Stimulated activated CD4-positive, alpha-beta T cell treated with anti-CD3 and anti-CD28 coated beads, Interleukin-15, amount 100 ng/mL, for 24 hours (primary cell): ENCODE data around the gene RIPOR2.

Source experiments
- DNase-seq: peaks from one replicate; pipeline ENCODE4 v3.0.0-alpha.2; 2020

Gene RIPOR2

GRCh38 chr6:24874776-24875533 lies 60.8 kb downstream of the RIPOR2 start:
- no peak for DNase-seq

GRCh38 chr6:24874128-24874527 lies 61.6 kb downstream of the RIPOR2 start:
- no peak for DNase-seq

- DNase-seq: no peak
Measured at GRCh38 chr6:24872779-24873178, 63.0 kb downstream of the RIPOR2 start.

GRCh38 chr6:24868765-24869164 lies 67.0 kb downstream of the RIPOR2 start:
- no peak for DNase-seq

GRCh38 chr6:24867104-24867703 lies 68.6 kb downstream of the RIPOR2 start:
- no peak for DNase-seq

- no peak for DNase-seq
Measured at GRCh38 chr6:24865161-24865560, 70.6 kb downstream of the RIPOR2 start.

GRCh38 chr6:24864343-24864742 lies 71.4 kb downstream of the RIPOR2 start:
- DNase-seq: no peak

GRCh38 chr6:24861934-24862333 lies 73.8 kb downstream of the RIPOR2 start:
- no peak for DNase-seq

GRCh38 chr6:24859608-24860200 lies 76.1 kb downstream of the RIPOR2 start:
- no peak for DNase-seq

- DNase-seq: peak; percentile 39
Measured at GRCh38 chr6:24859132-24859531, 76.6 kb downstream of the RIPOR2 start.

- no peak for DNase-seq
Measured at GRCh38 chr6:24858177-24858653, 77.5 kb downstream of the RIPOR2 start.

- DNase-seq: no peak
Measured at GRCh38 chr6:24856901-24857670, 78.7 kb downstream of the RIPOR2 start.

- no peak for DNase-seq
Measured at GRCh38 chr6:24856246-24856599, 79.5 kb downstream of the RIPOR2 start.

GRCh38 chr6:24855395-24856245 lies 80.1 kb downstream of the RIPOR2 start:
- DNase-seq: peak; percentile 71

- no peak for DNase-seq
Measured at GRCh38 chr6:24854077-24854666, 81.6 kb downstream of the RIPOR2 start.

- no peak for DNase-seq
Measured at GRCh38 chr6:24851086-24851485, 84.7 kb downstream of the RIPOR2 start.

- DNase-seq: no peak
Measured at GRCh38 chr6:24849713-24850112, 86.0 kb downstream of the RIPOR2 start.

GRCh38 chr6:24848461-24848860 lies 87.3 kb downstream of the RIPOR2 start:
- DNase-seq: no peak

GRCh38 chr6:24847402-24847801 lies 88.4 kb downstream of the RIPOR2 start:
- DNase-seq: no peak

GRCh38 chr6:24845578-24845977 lies 90.2 kb downstream of the RIPOR2 start:
- no peak for DNase-seq

- DNase-seq: no peak
Measured at GRCh38 chr6:24844903-24845302, 90.9 kb downstream of the RIPOR2 start.

- no peak for DNase-seq
Measured at GRCh38 chr6:24844061-24844460, 91.7 kb downstream of the RIPOR2 start.
